Breast epithelium (tissue), 4 donors: ENCODE results near the gene WRAP53. TPM values are rescaled to one million over a fixed set of nuclear protein-coding genes. Genes with fewer than 3 reads are reported as not detected.

ENCODE experiments used
- DNase-seq, 2 donors: peaks; one replicate each; pipeline ENCODE4 v3.0.0-alpha.2; 2019; ENCODE audit warnings: low spot score in 2 of 2
- H3K27ac ChIP-seq, 2 donors: fragments of 200-600 bp; sonication (generic) in 1 of 2; one replicate each; pipeline ENCODE4 v1.5.1; 2016 to 2019; ENCODE audit warnings: mild to moderate bottlenecking in 1 of 2
- H3K27me3 ChIP-seq, 2 donors: fragments of 200-600 bp; sonication (generic) in 1 of 2; one replicate each; pipeline versions ENCODE4 v1.5.1 to v1.6.0; 2017 to 2019; ENCODE audit warnings: control low read depth in 1 of 2, mild to moderate bottlenecking in 1 of 2
- H3K36me3 ChIP-seq: fragments of 200-600 bp; one replicate; pipeline ENCODE4 v1.5.1; 2019
- H3K4me1 ChIP-seq, 2 donors: fragments of 200-600 bp; sonication (generic); one replicate each; pipeline ENCODE4 v1.5.1; 2016 to 2019; ENCODE audit warnings: control low read depth in 1 of 2
- H3K4me3 ChIP-seq, 3 donors: fragments of 200-600 bp; sonication (generic); 1 replicate in 2 of 3; 2 replicates in 1 of 3; pipeline ENCODE4 v1.5.1; 2016 to 2019; ENCODE audit warnings: mild to moderate bottlenecking in 3 of 3, moderate library complexity in 2 of 3
- H3K9me3 ChIP-seq, 2 donors: fragments of 200-600 bp; sonication (generic) in 1 of 2; one replicate each; pipeline ENCODE4 v1.5.1; 2016 to 2019; ENCODE audit warnings: control low read depth in 1 of 2
- CTCF ChIP-seq, 3 donors: fragments of 450-650 bp; IDR thresholded peaks; one replicate each; pipeline ENCODE4 v1.5.1; 2016 to 2017; ENCODE audit warnings: antibody characterized with exemption in 3 of 3, mild to moderate bottlenecking in 3 of 3, moderate library complexity in 3 of 3
- POLR2A ChIP-seq: fragments of 450-650 bp; IDR thresholded peaks from one replicate; pipeline ENCODE4 v1.6.1; 2016; ENCODE audit warnings: antibody characterized with exemption, mild to moderate bottlenecking, moderate library complexity
- POLR2AphosphoS5 ChIP-seq, 3 donors: sonication (generic); formaldehyde crosslinking; IDR thresholded peaks; one replicate each; pipeline ENCODE4 v1.6.1; 2017; ENCODE audit warnings: antibody characterized with exemption in 3 of 3
- intact Hi-C: fragments of 100-400 bp; cut with DNase I; formaldehyde crosslinking; loops from one replicate; pipeline ENCODE4 v1.15.1; 2023; ENCODE audit warnings: low total_unique reads
- total RNA-seq, 3 donors: library from RNA; depleted of rRNA; stranded (reverse); fragments of >200 nt; gene quantifications; one replicate each; pipeline ENCODE4 v1.1.0, GENCODE V29; 2016

WRAP53 gene
- total RNA-seq, 3 donors from 2014 or later = 3.6 to 5.4 (median 4.2) TPM

GRCh38 chr17:7647018-7647417 lies 41.3 kb upstream of the WRAP53 start:
- Histone ChIP-seq H3K9me3 (no peaks in the 10 kb centered on the region), H3K36me3 (no peaks in the 10 kb centered on the region), H3K4me1 (no peaks in the 10 kb centered on the region), H3K27ac (no peak overlapping the region), H3K4me3 (no peak overlapping the region), H3K27me3 (peaks cover 0 to 4% of the 10 kb centered on the region in 2 donors)
- intact Hi-C loops = no loop called here
- no peak for TF ChIP-seq POLR2A
- no peak for TF ChIP-seq POLR2AphosphoS5 (IDR thresholded peaks at IDR 0.05)
- no peak for TF ChIP-seq CTCF (IDR thresholded peaks at IDR 0.05)
- DNase-seq = no peak

- Histone ChIP-seq H3K27ac (peak within 1 kb of the TSS; percentile 15 to 53), H3K9me3 (no peaks in the 10 kb centered on the region), H3K36me3 (no peaks in the 10 kb centered on the region), H3K4me3 (peak within 1 kb of the TSS; percentile 39 to 75 (median 57)), H3K4me1 (no peaks in the 10 kb centered on the region), H3K27me3 (peaks cover 0 to 4% of the 10 kb centered on the region in 2 donors)
- intact Hi-C loops = no loop called here
- peak; percentile 41 to 63 for DNase-seq
- TF ChIP-seq POLR2A (no peak), CTCF (IDR thresholded peaks at IDR 0.05) (no peak), POLR2AphosphoS5 (IDR thresholded peaks at IDR 0.05) (no peak)
Observed at GRCh38 chr17:7650509-7651096, 37.7 kb upstream of the WRAP53 start, which contains the start of gene ATP1B2. Gene ATP1B2, plus strand, starts transcription at chr17:7650926. Its CDS starts 593 bp downstream, at chr17:7651519.

- Histone ChIP-seq H3K36me3 (no peaks in the 10 kb centered on the region), H3K27ac (peak overlapping the region in 1 of 2 donors; percentile 53), H3K27me3 (peaks cover 0 to 4% of the 10 kb centered on the region in 2 donors), H3K4me3 (peak overlapping the region; percentile 39 to 75 (median 57)), H3K9me3 (no peaks in the 10 kb centered on the region), H3K4me1 (no peaks in the 10 kb centered on the region)
- no peak for TF ChIP-seq CTCF (IDR thresholded peaks at IDR 0.05)
- TF ChIP-seq POLR2A = no peak
- no peak for TF ChIP-seq POLR2AphosphoS5 (IDR thresholded peaks at IDR 0.05)
- intact Hi-C loops = no loop called here
- no peak for DNase-seq
Observed at GRCh38 chr17:7651097-7651664, 37.1 kb upstream of the WRAP53 start.

GRCh38 chr17:7651665-7652387 lies 36.5 kb upstream of the WRAP53 start:
- Histone ChIP-seq H3K4me3 (peak overlapping the region; percentile 39 to 75 (median 57)), H3K4me1 (no peaks in the 10 kb centered on the region), H3K36me3 (no peaks in the 10 kb centered on the region), H3K27ac (peak overlapping the region; percentile 15 to 53), H3K9me3 (no peaks in the 10 kb centered on the region), H3K27me3 (peaks cover 0 to 4% of the 10 kb centered on the region in 2 donors)
- intact Hi-C loops = no loop called here
- TF ChIP-seq POLR2AphosphoS5 (IDR thresholded peaks at IDR 0.05) = no peak
- no peak for TF ChIP-seq CTCF (IDR thresholded peaks at IDR 0.05)
- no peak for TF ChIP-seq POLR2A
- no peak for DNase-seq
